CMK (cell line): Measurements from ENCODE around the gene CNTNAP5.
"Not testable (repeated sequence)": the region's sequence is repeated elsewhere in the genome, so short reads cannot be mapped to it uniquely, and the experiment has no call there.

ENCODE experiments used
- DNase-seq: peaks from one replicate; pipeline ENCODE4 v3.0.0-alpha.2; 2010; ENCODE audit warnings: low read depth

Gene CNTNAP5

DNA sequence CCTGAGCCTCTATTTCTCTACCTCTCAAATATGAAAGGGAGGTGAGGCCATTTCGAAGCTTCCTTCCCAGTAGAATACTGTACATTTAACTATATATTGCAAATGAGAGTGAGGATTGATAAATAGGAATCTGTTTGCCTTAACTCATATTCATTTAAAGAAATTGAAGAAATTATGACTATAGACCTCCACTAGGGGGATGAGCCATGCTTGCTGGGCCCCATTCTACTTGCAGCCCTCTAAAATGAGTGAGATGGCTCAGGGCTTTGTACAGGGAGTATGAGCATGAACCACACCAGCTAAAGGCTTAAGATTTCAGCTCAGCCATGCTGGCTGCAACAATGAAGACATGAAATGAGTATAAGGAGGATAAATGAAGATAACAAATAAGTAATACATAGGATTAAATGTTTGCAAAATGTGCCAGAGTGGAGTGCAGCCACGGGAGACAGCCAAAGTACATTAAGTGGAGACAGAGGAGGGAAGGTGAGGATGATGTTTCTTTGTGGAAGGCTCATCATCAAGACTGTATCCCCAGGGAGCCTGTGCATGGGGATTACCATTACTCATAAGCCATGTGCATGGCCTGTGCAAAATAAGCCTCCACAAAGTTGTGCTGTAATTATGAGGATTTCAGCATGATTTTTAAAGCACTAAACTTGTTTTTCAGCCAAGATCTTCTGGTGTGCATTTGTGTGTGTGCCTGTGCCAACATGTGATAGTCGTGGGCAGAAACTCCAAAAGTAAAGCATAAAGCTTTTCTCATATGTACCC, 300.8 kb downstream of the CNTNAP5 start:
- no peak for DNase-seq

DNA sequence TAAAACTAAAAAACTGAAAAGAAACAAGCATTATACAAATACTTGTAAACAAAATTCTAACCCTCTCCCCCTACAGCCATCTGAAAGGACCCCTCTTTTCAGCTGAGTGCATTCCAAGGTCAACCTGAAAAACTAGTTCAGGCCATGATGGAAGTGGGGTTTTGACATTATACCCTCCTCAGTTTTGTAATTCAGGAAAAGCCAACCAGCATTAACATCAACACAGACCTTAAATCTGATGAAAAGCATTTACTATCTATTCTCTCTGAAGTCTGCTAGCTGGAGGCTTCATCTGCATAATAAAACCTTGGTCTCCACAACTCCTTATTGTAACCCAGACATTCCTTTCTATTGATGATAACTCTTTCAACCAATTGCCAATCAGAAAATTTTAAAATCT, 302.2 kb downstream of the CNTNAP5 start:
- no peak for DNase-seq

DNA sequence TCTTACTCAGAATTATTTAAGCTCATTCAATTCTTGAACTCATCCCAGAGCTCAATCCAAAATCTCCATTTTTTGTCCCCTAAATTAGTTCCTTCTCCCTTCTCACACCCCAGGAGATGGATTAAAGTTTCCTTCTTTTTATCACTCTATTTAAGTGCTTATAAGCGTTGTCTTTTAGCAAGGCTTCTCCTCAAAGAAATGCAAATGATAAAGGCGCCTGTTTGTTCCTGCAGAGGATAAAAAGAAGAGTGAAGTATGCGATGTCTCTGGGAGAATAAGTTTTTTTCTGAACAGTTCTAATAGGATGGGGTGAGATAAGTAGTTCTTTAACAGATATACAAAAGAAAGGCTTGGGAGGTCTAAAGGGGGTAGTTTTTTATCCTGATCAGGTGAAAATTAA, 303.3 kb downstream of the CNTNAP5 start:
- DNase-seq: no peak

DNA sequence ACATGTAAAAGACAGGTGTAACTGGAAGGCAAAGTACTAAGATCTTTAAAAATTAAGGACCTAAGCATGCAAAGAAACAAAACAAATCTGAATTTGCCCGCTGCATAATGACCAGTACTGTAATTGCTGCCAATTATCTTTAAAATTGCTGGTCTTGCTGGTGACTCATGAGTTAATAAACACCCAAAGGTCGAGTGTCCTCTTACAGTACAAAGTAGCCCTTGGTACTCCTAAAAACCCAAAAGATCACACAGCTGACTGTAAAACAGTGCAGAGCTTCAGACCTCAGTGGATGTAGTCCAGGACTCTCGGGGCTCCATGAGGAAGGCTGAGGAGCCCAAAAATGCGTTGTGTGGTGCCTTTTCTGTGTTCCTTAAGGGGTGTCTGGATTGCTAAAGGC, 308.7 kb downstream of the CNTNAP5 start:
- no peak for DNase-seq

DNA sequence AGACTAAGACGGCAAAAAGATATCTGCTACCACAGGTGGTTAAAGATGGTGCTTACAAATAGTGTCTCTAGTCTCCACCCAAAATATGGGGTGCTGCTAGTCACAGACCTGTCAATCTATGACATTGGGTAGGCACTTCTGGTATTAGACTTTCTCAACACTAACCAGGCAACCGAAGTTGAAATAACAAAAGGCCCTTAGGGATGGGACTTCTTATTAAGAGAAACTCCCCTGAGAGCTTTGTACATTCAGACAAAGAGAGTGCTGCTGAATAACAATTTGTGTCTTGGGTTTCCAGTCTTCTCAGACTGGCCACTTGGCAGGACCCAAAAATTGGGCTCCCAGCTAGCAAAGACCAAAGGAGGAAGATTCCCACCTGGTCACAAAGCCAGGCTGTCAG, 310.0 kb downstream of the CNTNAP5 start:
- no peak for DNase-seq

DNA sequence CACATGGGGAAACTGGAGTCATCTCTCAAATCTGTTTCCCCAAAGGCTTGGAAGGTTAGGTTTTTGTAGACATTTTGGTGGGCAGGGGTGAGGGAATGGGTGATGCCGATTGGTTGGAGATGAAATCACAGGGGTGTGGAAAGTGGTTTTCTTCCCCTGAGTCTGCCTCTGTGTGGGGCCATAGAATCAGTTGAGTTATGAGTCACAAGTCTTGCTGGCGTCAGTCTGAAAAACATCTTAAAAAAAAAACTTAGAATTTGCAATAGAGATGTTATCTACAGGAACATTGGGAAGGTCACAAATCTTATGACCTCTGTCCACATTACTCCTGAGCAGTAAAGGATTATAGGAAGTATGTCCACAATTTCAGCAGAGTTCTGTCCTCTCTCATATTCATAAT, 314.6 kb downstream of the CNTNAP5 start:
- no peak for DNase-seq

DNA sequence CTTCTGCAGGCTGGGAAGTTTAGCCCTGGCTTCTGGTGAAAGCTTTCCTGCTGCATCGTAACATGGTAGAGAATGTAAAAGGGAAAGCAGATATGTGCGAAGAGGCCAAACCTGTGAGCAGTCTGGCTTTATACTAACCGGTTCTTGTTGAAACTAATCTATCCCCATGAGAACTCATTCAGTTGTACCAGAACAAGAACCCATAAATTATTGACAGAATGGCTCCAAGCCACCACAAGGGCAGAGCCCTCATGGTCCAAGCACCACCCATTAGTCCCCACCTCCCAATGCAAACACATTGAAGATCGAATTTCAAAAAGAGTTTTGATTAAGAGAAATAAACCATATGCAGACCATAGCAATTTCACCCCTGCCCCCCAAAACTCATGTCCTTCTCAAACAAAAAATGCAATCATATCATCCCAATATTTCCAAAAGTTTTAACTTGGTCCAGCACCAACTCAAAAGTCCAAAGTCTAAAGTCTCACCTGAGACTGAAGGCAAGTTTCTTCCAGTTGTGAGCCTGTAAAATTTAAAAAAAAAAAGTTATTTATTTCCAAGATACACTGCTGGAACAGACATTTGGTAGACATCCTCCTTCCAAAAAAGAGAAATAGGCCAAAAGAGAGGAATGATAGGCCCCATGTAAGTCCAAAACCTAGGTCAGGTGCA, 318.9 kb downstream of the CNTNAP5 start:
- DNase-seq: no peak

DNA sequence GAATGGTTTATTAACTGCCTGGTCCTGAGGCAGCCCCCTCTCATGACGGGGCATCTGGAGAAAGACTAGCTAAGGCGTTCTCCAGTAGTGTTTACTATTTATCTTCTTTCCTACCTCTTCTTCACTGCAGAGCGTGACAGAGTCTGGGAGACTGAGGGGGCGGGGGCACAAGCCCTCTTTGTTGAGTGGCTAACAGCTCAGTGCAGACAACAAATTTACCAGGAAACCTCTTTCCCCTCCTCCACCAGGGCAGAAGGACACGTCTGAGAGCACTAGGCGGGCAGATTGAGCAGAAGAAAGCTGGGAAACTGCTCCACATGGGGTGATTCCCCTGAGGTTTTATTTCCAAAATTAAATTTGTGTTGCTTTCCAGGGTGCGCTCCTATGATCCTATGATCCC, 322.1 kb downstream of the CNTNAP5 start:
- DNase-seq: no peak

DNA sequence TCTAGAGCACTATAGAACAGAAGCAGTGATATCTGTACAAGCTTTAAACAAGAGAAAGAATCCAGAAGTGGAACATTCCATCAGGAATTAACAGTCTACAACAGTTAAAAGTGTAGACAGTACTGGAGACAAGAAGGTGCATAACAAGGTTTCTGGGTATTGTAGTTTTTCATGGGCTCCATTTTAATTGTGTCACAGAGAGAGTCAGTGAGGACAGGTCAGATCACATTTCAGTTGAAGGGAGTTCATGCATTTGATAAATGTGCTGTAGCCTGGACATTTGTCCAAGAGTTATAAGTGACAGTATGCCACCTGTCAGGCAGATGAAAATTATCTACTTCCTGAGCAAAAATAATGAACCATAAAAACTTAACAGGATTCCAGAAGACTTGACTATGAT, 328.6 kb downstream of the CNTNAP5 start:
- DNase-seq: no peak

DNA sequence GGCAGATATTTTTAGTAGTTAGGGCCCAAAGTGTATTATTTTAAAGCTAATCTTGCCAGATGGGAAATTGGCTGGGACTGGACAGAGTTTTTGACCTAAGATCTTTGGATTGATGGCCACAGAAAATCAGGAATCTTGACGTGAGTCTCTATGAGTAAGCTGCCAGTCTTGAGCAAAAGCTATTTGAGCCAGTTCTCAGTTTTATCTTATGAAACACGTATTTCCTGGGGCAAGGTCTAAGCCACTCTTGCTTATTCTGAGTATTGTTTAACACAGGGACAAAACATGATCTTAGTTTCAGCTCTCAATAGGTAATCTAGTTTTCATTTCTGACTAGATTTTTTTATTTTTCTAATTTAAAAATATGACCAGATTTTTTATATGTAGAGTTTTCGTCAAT, 329.4 kb downstream of the CNTNAP5 start:
- DNase-seq: no peak

DNA sequence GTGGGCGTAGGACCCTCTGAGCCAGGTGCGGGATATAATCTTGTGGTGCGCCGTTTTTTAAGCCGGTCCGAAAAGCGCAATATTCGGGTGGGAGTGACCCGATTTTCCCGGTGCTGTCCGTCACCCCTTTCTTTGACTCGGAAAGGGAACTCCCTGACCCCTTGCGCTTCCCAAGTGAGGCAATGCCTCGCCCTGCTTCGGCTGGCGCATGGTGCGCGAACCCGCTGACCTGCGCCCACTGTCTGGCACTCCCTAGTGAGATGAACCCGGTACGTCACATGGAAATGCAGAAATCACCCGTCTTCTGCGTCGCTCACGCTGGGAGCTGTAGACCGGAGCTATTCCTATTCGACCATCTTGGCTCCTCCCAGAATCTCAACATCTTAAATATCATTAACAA, 336.9 kb downstream of the CNTNAP5 start:
- not testable (repeated sequence) for DNase-seq

DNA sequence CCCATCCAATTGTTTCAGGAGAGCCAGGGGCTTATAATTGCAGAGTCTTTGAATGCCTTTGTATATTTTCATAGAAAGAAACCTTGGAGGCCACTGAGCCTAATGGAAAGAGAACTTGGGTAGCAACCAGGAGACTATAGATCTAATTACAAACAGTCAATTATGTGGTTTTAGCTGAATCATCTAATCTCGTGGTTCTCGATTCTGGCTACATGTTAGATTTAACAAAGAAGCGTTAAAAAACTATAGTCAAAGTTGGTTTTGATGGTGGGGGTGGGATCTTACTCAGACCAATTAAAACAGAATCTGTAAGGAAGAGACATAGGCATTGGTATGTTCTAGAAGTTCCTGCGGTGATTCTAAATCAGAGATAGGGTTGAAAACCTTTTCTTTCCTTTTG, 344.1 kb downstream of the CNTNAP5 start:
- no peak for DNase-seq

DNA sequence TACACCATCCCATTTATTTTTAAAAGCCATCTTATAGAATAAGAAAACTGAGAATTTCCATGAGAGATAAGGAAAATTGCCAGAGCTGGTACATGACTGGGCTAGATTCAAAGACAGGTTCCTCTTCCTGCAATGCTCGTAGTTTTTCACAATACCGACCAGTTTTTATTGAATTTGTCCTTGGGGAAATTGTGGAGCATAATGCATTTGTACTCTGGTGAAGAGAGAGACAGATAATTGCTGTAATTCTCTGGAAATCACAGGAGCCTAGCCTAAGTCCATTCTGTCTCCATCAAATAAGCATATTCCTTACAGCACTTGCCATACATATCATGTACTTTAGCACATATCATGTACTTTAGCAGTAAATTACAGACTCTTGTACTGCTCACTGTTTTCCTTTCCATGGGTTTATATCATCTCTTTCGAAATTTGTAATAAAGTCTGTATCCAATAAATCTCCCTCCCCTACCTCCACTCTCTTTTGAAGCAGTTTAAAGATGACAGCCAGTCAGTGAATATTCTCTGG, 355.2 kb downstream of the CNTNAP5 start:
- no peak for DNase-seq

DNA sequence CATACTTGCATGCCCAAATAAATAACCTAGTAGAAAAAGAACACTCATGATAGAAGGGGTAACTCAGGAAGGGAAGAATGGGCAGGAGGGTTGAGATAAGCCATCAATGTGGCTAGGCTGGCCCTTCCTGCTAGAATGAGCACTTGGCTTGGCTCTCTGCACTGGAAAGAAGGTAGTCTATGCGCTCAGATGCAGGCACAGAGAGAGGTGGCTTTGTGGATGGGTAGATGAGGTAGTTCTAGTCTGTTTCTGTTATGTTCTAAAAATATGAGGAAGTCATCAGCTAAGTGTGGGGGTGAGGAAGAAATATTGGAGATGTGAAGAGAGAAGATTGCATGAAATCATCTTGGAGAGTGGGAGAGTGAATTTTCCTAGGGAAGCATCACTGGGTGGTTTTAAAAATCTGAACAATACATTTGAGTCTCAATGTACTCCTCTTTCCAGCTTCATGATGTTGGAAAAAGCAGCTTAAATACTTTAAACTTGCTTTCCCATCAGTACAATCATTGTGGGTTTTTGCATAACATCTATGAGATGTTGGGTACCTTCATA, 357.1 kb downstream of the CNTNAP5 start:
- peak; percentile 9 for DNase-seq

DNA sequence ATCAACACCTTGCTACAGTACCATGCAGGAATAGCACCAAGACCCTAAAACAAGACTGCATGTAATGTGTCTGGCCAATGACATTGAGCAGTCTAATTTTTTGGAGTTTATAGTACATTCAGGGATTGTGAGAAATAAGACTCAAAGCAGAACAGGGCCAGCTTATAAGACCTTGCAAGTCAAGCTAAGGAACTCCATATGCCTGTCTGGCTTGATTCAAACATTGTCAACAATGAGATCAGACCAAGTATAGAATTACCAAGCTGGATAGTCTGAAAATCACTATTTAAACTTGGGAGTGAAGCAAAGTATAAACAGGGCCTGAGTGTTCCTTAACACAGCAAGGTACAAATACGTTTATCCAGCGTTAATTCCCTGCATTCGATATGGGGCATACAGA, 370.9 kb downstream of the CNTNAP5 start:
- no peak for DNase-seq

DNA sequence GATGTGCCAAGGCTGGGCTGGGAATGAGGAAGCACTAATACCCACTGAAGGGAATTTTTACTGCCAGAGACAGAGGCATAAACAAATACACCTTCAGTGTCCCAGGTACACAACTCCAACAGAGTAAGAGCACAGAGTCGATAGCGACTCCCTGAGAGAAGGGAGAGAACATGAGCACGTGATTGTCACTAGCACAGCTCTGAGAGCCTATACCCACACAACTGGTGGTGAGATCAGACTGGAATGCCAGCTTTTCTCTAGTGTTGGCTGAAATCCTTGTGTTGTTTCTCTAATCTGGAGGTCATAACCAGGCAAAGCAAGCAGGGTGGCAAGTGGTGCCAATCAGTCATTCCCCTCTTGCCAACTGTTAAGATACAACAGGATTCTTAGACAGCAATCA, 377.2 kb downstream of the CNTNAP5 start:
- no peak for DNase-seq

DNA sequence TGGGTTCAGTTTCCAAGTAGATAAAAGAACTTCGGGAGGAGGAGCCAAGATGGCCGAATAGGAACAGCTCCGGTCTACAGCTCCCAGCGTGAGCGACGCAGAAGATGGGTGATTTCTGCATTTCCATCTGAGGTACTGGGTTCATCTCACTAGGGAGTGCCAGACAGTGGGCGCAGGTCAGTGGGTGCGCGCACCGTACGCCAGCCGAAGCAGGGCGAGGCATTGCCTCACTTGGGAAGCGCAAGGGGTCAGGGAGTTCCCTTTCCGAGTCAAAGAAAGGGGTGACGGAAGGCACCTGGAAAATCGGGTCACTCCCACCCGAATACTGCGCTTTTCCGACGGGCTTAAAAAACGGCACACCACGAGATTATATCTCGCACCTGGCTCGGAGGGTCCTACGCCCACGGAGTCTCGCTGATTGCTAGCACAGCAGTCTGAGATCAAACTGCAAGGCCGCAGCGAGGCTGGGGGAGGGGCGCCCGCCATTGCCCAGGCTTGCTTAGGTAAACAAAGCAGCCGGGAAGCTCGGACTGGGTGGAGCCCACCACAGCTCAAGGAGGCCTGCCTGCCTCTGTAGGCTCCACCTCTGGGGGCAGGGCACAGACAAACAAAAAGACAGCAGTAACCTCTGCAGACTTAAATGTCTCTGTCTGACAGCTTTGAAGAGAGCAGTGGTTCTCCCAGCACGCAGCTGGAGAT, 382.9 kb downstream of the CNTNAP5 start:
- not testable (repeated sequence) for DNase-seq

DNA sequence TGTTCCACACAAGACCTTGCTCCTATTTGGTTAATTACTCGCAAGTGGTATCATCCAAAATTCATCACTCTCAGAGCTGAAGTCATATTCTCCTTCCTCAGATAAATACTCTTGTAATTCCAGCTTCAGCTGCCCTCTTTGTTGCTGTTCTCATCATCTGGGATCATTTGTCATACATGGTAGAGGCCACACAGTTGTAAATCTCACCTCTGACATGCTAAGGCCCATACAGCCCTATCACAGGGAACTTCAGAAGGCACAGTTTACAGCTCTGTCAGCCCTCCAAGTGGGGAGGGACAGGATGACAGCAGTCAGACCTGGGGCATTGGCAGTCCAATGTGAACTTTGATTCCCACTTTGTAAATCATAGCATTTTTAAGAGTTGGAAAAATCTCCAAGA, 399.0 kb downstream of the CNTNAP5 start:
- DNase-seq: no peak

DNA sequence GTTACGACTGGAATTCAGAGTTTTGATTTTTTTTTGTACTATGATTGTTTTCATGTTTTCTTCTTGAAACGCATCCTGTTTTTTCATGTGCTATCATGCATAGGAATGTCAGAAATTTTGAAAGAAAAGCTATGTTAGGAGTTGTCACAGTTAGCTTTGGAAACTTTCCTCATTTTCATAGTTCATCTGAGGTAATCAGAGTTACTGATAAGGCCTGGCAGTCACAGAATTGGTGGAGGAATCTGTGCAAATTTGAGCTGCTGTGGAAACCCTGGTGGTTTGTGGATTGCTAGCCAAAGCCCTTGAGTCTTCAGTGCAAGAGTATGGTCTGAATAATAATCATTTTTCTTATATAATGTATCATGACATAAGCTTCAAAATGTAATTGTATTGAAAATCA, 401.0 kb downstream of the CNTNAP5 start:
- no peak for DNase-seq

DNA sequence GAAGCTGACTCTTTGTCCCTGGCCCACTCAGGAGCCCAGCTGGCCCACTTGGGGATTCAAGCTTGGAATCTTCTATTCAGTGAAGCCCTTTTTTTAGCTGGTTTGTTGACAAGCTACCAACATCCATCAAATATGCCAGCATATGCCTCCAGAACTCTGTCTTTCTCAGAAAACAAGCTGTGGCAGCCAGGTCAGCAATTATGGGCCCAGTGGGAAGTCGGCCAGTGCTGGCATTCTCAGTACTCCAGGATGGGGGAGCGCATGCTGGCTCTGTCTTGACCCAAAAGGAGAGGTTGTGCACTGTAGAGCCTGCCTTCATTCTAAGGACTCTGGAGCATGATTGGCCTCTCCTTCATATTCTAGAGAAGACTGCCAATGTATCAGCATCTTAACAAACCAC, 401.5 kb downstream of the CNTNAP5 start:
- DNase-seq: no peak

DNA sequence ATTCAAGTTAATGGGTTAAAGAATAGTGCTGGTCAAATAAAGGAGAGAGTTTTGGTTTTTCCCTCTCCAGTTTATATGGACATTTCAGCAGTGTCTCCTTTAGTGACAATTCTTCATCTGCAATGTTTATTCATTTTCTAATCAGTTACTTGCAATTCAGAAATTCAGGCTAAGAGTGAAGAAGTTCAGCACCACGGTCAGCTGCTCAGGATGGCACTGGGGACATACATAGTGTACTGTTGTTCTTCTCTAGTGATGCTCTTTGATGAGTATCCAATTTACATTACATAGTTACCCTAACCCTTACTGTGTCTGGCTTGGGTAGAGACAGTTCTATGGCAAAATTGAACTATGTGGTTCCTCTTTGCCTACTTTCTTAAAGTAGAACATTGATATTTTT, 412.7 kb downstream of the CNTNAP5 start:
- DNase-seq: no peak

DNA sequence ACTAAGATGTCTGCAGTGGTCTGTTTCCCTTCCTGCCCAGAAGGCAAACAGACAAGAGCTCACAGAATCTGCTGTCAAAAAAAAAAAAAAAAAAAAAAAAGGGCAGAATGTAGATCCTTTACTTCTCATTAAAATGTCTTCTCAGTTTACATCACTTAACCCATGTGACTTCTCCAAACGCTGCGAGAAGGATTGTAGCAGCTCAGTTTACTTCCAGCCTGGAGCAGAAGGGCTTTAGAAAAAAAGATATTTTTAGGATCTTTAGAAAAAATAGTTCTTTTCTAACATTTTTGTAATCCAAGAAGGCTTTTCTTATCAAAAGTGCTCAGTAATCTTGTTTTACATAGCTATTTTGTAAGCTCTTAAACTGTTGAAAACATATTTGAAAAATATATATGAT, 425.4 kb downstream of the CNTNAP5 start:
- no peak for DNase-seq

DNA sequence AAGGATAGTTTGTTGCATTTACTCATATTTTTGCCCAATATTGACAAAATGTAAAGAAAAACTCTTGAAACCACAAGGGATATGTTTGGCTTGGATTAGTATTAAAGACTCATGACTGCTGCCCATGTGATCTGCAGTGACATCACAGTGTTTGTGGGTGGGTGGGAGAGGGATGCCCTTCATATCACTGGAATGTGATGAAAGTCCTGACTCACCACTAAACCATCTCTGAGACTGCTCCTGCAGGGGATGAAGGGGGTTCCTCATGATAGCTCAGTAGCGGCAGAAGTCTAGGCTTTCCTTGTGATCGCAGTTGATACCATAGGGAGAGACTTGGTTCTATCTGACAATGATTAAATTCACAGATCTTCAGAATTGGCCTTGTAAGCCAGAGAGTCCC, 451.2 kb downstream of the CNTNAP5 start:
- DNase-seq: no peak
